HUES64 (cell line): Measurements from ENCODE around the gene ERLIN1. TPM values are rescaled to one million over a fixed set of nuclear protein-coding genes. Genes with fewer than 3 reads are reported as not detected.

Experiments
- H3K27ac ChIP-seq: 2 replicates; pipeline ENCODE4 v1.7.0; 2013; ENCODE audit warnings: low read depth, low read length, inconsistent platforms
- H3K27me3 ChIP-seq: 2 replicates; pipeline ENCODE4 v1.6.1; 2013; ENCODE audit warnings: mild to moderate bottlenecking, low read length; ENCODE audit not compliant: insufficient read depth
- H3K36me3 ChIP-seq: 2 replicates; pipeline ENCODE4 v1.6.1; 2013; ENCODE audit warnings: mild to moderate bottlenecking, low read length; ENCODE audit not compliant: insufficient read depth
- H3K4me1 ChIP-seq: 2 replicates; pipeline ENCODE4 v1.6.1; 2013; ENCODE audit warnings: mild to moderate bottlenecking, low read length, moderate library complexity; ENCODE audit not compliant: insufficient read depth
- H3K4me3 ChIP-seq: 2 replicates; pipeline ENCODE4 v1.5.1; 2013; ENCODE audit warnings: mild to moderate bottlenecking, low read length, moderate library complexity
- H3K9ac ChIP-seq: 2 replicates; pipeline ENCODE4 v1.6.1; 2013; ENCODE audit warnings: mild to moderate bottlenecking, low read depth, low read length
- H3K9me3 ChIP-seq: 2 replicates; pipeline ENCODE4 v1.6.1; 2013; ENCODE audit warnings: low read depth, low read length; ENCODE audit not compliant: insufficient read depth
- WGBS: fragments of 150-250, 120-280 bp; methylation state at CpG from one replicate; pipeline ENCODE4 v1.1.7; 2013; ENCODE audit warnings: missing lambda C conversion rate; 5-methylcytosine and 5-hydroxymethylcytosine counted together
- polyA plus RNA-seq, 2 experiments: library from polyadenylated mRNA; stranded (reverse); fragments of 50-300 nt; gene quantifications; one replicate each; pipeline ENCODE4 v1.2.3, GENCODE V29; 2013

The ERLIN1 gene
- 29.6 TPM for polyA plus RNA-seq (2013, experiment 1 of 2)
- polyA plus RNA-seq (2013, experiment 2 of 2): 33.2 TPM

- Histone ChIP-seq H3K4me1 (peaks cover 10% of the 10 kb centered on the region; the same call in 1 of the 2 replicates), H3K36me3 (peaks cover 53% of the 10 kb centered on the region), H3K9me3 (no peaks in the 10 kb centered on the region), H3K27ac (peak within 1 kb of the TSS; percentile 82), H3K27me3 (no peaks in the 10 kb centered on the region), H3K9ac (peak within 1 kb of the TSS; percentile 86), H3K4me3 (peak within 1 kb of the TSS; percentile 76)
- under 1% methylated on average over 65 of the region's 65 CpGs for WGBS
Measured at GRCh38 chr10:100185364-100186252, at the start of gene ERLIN1. Gene ERLIN1 (minus strand): TSS chr10:100186029. CDS start chr10:100185626, 403 bp downstream.

DNA sequence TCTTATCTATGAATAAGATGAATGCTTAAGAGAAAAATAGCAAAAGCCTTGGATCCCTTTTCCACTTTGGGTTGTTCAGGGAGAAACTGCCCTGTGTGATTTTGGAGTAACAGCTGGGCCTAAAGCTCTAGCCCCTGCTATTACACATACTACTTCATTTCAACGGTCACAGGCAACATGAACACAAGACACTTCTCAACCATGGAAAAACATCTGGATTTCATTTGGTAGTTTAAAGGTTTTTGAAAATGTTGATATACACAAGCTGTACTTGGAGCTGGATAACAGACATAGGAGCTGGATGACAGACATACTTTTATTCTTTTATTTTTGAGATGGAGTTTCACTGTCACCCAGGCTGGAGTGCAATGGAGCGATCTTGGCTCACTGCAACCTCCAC, 46.3 kb upstream of the ERLIN1 start:
- Histone ChIP-seq H3K27ac (no peak overlapping the region), H3K4me1 (no peaks in the 10 kb centered on the region), H3K9me3 (no peaks in the 10 kb centered on the region), H3K27me3 (no peaks in the 10 kb centered on the region), H3K9ac (no peak overlapping the region), H3K36me3 (peaks cover 48% of the 10 kb centered on the region), H3K4me3 (no peak overlapping the region)
- 94% methylated on average over 2 of the region's 2 CpGs for WGBS

- Histone ChIP-seq H3K4me1 (no peaks in the 10 kb centered on the region), H3K36me3 (peaks cover 37% of the 10 kb centered on the region), H3K9me3 (no peaks in the 10 kb centered on the region), H3K27me3 (no peaks in the 10 kb centered on the region), H3K9ac (peak overlapping the region; percentile 88), H3K4me3 (peak overlapping the region; percentile 76), H3K27ac (peak overlapping the region; percentile 65)
- 72% methylated on average over 21 of the region's 21 CpGs for WGBS
Measured at GRCh38 chr10:100229819-100230422, 44.1 kb upstream of the ERLIN1 start.

DNA sequence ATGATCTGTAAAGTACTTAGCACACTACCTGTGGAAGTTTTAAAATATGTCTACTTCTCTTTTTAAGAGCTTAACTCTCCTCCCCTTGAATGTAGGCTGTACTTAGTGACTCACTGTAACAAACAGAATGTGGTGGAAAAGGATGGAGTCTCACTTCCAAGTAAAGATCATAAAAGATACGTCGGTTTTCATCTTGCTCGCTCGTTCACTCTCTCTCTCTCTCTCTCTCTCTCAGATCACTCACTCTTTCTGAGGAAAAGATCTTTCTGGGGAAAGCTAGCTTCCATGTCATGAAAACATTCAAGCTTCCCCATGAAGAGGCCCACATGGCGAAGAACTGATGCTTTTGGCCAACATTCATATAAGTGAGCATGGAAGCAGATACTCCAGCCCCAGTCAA, 38.0 kb upstream of the ERLIN1 start:
- Histone ChIP-seq H3K9me3 (no peaks in the 10 kb centered on the region), H3K36me3 (peaks cover 65% of the 10 kb centered on the region), H3K4me1 (no peaks in the 10 kb centered on the region), H3K27me3 (no peaks in the 10 kb centered on the region), H3K27ac (no peak overlapping the region), H3K9ac (no peak overlapping the region), H3K4me3 (no peak overlapping the region)
- 85% methylated on average over 5 of the region's 5 CpGs for WGBS

GRCh38 chr10:100222529-100222928, 36.7 kb upstream of the ERLIN1 start:
- Histone ChIP-seq H3K4me3 (no peak overlapping the region), H3K4me1 (no peaks in the 10 kb centered on the region), H3K9ac (no peak overlapping the region), H3K27me3 (no peaks in the 10 kb centered on the region), H3K36me3 (peaks cover 79% of the 10 kb centered on the region), H3K9me3 (no peaks in the 10 kb centered on the region), H3K27ac (no peak overlapping the region)
- 96% methylated on average over 2 of the region's 2 CpGs for WGBS

- H3K4me3 ChIP-seq: no peak overlapping the region
- no peak overlapping the region for H3K9ac ChIP-seq
- H3K27ac ChIP-seq: no peak overlapping the region
- H3K36me3 ChIP-seq: peaks cover 96% of the 10 kb centered on the region
- H3K4me1 ChIP-seq: no peaks in the 10 kb centered on the region
- H3K27me3 ChIP-seq: no peaks in the 10 kb centered on the region
- 95% methylated on average over 2 of the region's 2 CpGs for WGBS
- no peaks in the 10 kb centered on the region for H3K9me3 ChIP-seq
Measured at GRCh38 chr10:100216006-100216405, 30.2 kb upstream of the ERLIN1 start.

DNA sequence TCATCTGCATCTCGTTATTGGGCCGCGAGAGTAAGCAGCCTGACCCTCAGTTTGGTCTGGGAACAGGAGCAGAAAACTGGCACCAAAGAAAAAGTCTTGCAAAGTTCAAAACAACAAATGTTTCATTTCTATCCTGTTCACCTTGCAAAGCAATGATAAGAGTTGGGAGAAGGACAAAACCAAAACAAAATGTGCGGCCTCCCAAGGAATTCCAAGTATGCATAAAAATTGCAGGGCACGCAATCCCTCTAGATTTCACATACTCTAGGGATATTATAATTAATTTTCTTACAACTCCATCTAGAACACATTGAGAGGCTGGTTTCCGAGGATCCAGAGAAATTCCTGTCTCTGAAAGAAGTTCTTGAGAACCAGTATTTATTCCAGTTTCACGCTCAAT, 23.5 kb upstream of the ERLIN1 start:
- no peak overlapping the region for H3K4me3 ChIP-seq
- H3K27me3 ChIP-seq: no peaks in the 10 kb centered on the region
- no peaks in the 10 kb centered on the region for H3K9me3 ChIP-seq
- peaks cover 86% of the 10 kb centered on the region for H3K36me3 ChIP-seq
- no peak overlapping the region for H3K9ac ChIP-seq
- 97% methylated on average over 7 of the region's 7 CpGs for WGBS
- H3K4me1 ChIP-seq: no peaks in the 10 kb centered on the region
- H3K27ac ChIP-seq: 0 out of 2 replicates have a peak overlapping the region, but pooled peaks have one; percentile 18

DNA sequence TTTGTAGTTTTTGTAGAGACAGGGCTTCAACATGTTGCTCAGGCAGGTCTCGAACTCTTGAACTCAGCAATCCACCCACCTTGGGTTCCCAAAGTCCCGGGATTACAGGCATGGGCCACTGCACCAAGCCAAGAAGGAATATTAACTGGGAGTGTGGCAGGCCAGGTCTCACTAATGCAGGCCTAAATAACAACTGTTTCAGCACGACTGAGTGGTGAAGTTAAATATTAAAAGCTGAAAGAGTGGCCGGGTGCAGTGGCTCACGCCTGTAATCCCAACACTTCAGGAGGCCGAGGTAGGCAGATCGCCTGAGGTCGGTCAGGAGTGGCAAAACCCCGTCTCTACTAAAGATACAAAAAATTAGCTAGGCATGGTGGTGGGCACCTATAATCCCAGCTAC, 22.4 kb upstream of the ERLIN1 start:
- Histone ChIP-seq H3K27ac (no peak overlapping the region), H3K4me1 (no peaks in the 10 kb centered on the region), H3K27me3 (no peaks in the 10 kb centered on the region), H3K36me3 (peaks cover 87% of the 10 kb centered on the region), H3K9me3 (no peaks in the 10 kb centered on the region), H3K9ac (no peak overlapping the region), H3K4me3 (no peak overlapping the region)
- 95% methylated on average over 9 of the region's 9 CpGs for WGBS

GRCh38 chr10:100204370-100204769, 18.5 kb upstream of the ERLIN1 start:
- Histone ChIP-seq H3K27ac (no peak overlapping the region), H3K9ac (no peak overlapping the region), H3K27me3 (no peaks in the 10 kb centered on the region), H3K4me3 (no peak overlapping the region), H3K9me3 (no peaks in the 10 kb centered on the region), H3K4me1 (no peaks in the 10 kb centered on the region), H3K36me3 (peaks cover 98% of the 10 kb centered on the region)
- WGBS: 96% methylated on average over 2 of the region's 2 CpGs

- Histone ChIP-seq H3K36me3 (peaks cover 98% of the 10 kb centered on the region), H3K4me1 (no peaks in the 10 kb centered on the region), H3K9me3 (no peaks in the 10 kb centered on the region), H3K27me3 (no peaks in the 10 kb centered on the region), H3K4me3 (no peak overlapping the region), H3K9ac (no peak overlapping the region), H3K27ac (no peak overlapping the region)
- 92% methylated on average over 2 of the region's 2 CpGs for WGBS
Measured at GRCh38 chr10:100201549-100201948, 15.7 kb upstream of the ERLIN1 start.

DNA sequence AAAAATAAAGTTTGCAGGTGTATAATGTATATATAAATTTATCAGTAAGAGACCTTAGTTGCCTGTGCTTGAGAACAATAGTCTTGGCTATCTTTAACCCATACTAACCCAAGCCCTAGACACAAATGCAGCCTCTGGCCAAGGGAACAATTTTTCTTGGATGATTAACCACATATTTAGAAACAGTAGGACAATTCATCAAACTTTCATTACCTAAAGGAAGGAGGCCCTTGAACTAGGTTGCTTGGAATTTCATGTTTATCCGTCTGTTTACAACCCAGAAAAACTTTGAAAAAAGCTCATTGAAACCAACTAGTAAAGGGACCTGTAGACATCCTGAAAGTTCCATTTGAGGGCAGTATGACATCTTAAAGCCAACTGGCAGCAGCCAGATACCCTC, 8.9 kb upstream of the ERLIN1 start:
- no peaks in the 10 kb centered on the region for H3K4me1 ChIP-seq
- no peak overlapping the region for H3K4me3 ChIP-seq
- H3K27ac ChIP-seq: no peak overlapping the region
- WGBS: 100% methylated on average over 1 of the region's 1 CpG
- no peak overlapping the region for H3K9ac ChIP-seq
- peaks cover 82% of the 10 kb centered on the region for H3K36me3 ChIP-seq
- H3K27me3 ChIP-seq: no peaks in the 10 kb centered on the region
- no peaks in the 10 kb centered on the region for H3K9me3 ChIP-seq
